K562 (cell line): ENCODE measurements around the gene GLIPR1.
"Not testable (repeated sequence)": the region's sequence is repeated elsewhere in the genome, so short reads cannot be mapped to it uniquely, and the experiment has no call there.

Experiments used
- CTCF ChIP-seq, 3 experiments: IDR thresholded peaks in 2 of 3; conservative IDR thresholded peaks in 1 of 3; 2 replicates each; pipeline ENCODE4 v1.5.1; 2011 to 2012; ENCODE audit warnings: low read length in 3 of 3, mild to moderate bottlenecking in 3 of 3, control low read depth in 2 of 3, improper control_type of control experiment in 1 of 3, inconsistent platforms in 1 of 3, low read depth in 1 of 3, mixed read lengths in 1 of 3, moderate library complexity in 1 of 3; ENCODE audit not compliant: insufficient read depth in 2 of 3
- GATAD2B ChIP-seq: fragments of 450-650 bp; IDR thresholded peaks from 2 replicates; pipeline ENCODE4 v1.6.1; 2017; ENCODE audit warnings: mild to moderate bottlenecking, borderline replicate concordance
- JUN ChIP-seq, 2 experiments: sonication (generic) in 1 of 2; formaldehyde crosslinking in 1 of 2; IDR thresholded peaks; 2 replicates each; pipeline versions ENCODE4 v1.6.1 to v1.8.0; 2012 to 2022; ENCODE audit warnings: borderline replicate concordance in 2 of 2, mild to moderate bottlenecking in 2 of 2, improper control_type of control experiment in 1 of 2, low read depth in 1 of 2, low read length in 1 of 2, missing genetic modification reagents in 1 of 2
- MAX ChIP-seq: sonication (generic); formaldehyde crosslinking; IDR thresholded peaks from 2 replicates; pipeline ENCODE4 v1.9.0; 2022; ENCODE audit warnings: mild to moderate bottlenecking, missing genetic modification reagents
- RB1 ChIP-seq: fragments of 450-650 bp; IDR thresholded peaks from 2 replicates; pipeline ENCODE4 v1.6.1; 2017; ENCODE audit warnings: low read depth, mild to moderate bottlenecking
- RCOR1 ChIP-seq, 2 experiments: IDR thresholded peaks; 2 replicates each; pipeline ENCODE4 v1.6.1; 2012; ENCODE audit warnings: low read depth in 2 of 2, low read length in 2 of 2, borderline replicate concordance in 1 of 2, improper control_type of control experiment in 1 of 2
- REST ChIP-seq, 2 experiments: fragments of 450-650 bp; formaldehyde crosslinking in 1 of 2; IDR thresholded peaks; 2 replicates each; pipeline versions ENCODE4 v1.4.0 to v1.6.1; 2014 to 2020; ENCODE audit warnings: mild to moderate bottlenecking in 2 of 2, borderline replicate concordance in 1 of 2, low read depth in 1 of 2
- ZNF274 ChIP-seq: IDR thresholded peaks from 2 replicates; pipeline ENCODE4 v1.6.1; 2011; ENCODE audit warnings: low read depth, mild to moderate bottlenecking, low read length, moderate library complexity, borderline replicate concordance
- ZNF282 ChIP-seq: sonication (generic); formaldehyde crosslinking; IDR thresholded peaks from 2 replicates; pipeline ENCODE4 v1.8.1; 2023; ENCODE audit warnings: missing genetic modification reagents

DNA sequence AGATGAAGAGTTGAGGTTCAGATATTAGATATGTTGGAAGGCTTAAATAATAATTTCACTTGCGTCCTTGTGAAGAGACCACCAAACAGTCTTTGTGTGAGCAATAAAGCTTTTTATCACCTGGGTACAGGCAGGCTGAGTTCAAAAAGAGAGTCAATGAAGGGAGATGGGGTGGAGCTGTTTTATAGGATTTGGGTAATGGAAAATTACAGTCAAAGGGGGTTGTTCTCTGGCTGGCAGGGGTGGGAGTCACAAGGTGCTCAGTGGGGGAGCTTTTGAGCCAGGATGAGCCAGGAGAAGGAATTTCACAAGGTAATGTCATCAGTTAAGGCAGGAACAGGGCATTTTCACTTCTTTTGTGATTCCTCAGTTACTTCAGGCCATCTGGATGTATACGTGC, 3.9 kb downstream of the GLIPR1 start:
- not testable (repeated sequence) for TF ChIP-seq JUN (IDR thresholded peaks at IDR 0.05; ENCODE audit: borderline replicate concordance, low read depth, low read length); JUN (CRISPR knock-in tag; IDR thresholded peaks at IDR 0.05; ENCODE audit: borderline replicate concordance); RCOR1 (IDR thresholded peaks at IDR 0.05; ENCODE audit: borderline replicate concordance in 1 of 2, low read depth in 2 of 2, low read length in 2 of 2); CTCF (IDR thresholded peaks at IDR 0.05 in 2 of 3, conservative IDR thresholded peaks at IDR 0.05 in 1 of 3; ENCODE audit: insufficient read depth in 2 of 3, low read depth in 1 of 3, low read length in 3 of 3); REST (IDR thresholded peaks at IDR 0.05; ENCODE audit: borderline replicate concordance); REST (CRISPR knock-in tag; IDR thresholded peaks at IDR 0.05; ENCODE audit: low read depth); ZNF282; RB1; GATAD2B; ZNF274; MAX (CRISPR knock-in tag)
